HG02623 (cell line): ENCODE data around the gene ALDH1A1.

ENCODE experiments used
- ATAC-seq: cut with Tn5 transposase; IDR thresholded peaks from one replicate; pipeline ENCODE4 v1.9.1; 2021; ENCODE audit warnings: moderate library complexity; ENCODE audit not compliant: unreplicated experiment

ALDH1A1 gene

GRCh38 chr9:72952914-72953313, at the start of gene ALDH1A1:
Gene ALDH1A1 (minus strand): TSS chr9:72953053. CDS start chr9:72953000, 53 bp downstream.
- no peak for ATAC-seq

- ATAC-seq: no peak
Observed at GRCh38 chr9:73001860-73002259, 49.0 kb upstream of the ALDH1A1 start.

GRCh38 chr9:72998363-72998762, 45.5 kb upstream of the ALDH1A1 start:
- no peak for ATAC-seq

GRCh38 chr9:72997387-72997995, 44.6 kb upstream of the ALDH1A1 start:
- no peak for ATAC-seq

GRCh38 chr9:72996684-72997314, 43.9 kb upstream of the ALDH1A1 start:
- no peak for ATAC-seq

GRCh38 chr9:72996114-72996513, 43.3 kb upstream of the ALDH1A1 start:
- ATAC-seq: no peak

GRCh38 chr9:72995131-72996024, 42.5 kb upstream of the ALDH1A1 start:
- ATAC-seq: no peak

- ATAC-seq: no peak
Observed at GRCh38 chr9:72991772-72992171, 38.9 kb upstream of the ALDH1A1 start.

GRCh38 chr9:72990397-72991182, 37.7 kb upstream of the ALDH1A1 start:
- ATAC-seq: no peak

GRCh38 chr9:72986522-72987116, 33.8 kb upstream of the ALDH1A1 start:
- no peak for ATAC-seq

- no peak for ATAC-seq
Observed at GRCh38 chr9:72985746-72986145, 32.9 kb upstream of the ALDH1A1 start.

- ATAC-seq: no peak
Observed at GRCh38 chr9:72984991-72985390, 32.1 kb upstream of the ALDH1A1 start.

- ATAC-seq: no peak
Observed at GRCh38 chr9:72984226-72984947, 31.5 kb upstream of the ALDH1A1 start.

GRCh38 chr9:72983512-72984225, 30.8 kb upstream of the ALDH1A1 start:
- no peak for ATAC-seq

- ATAC-seq: no peak
Observed at GRCh38 chr9:72983056-72983455, 30.2 kb upstream of the ALDH1A1 start.

- no peak for ATAC-seq
Observed at GRCh38 chr9:72982146-72982799, 29.4 kb upstream of the ALDH1A1 start.

- ATAC-seq: no peak
Observed at GRCh38 chr9:72981433-72981832, 28.6 kb upstream of the ALDH1A1 start.

GRCh38 chr9:72980600-72981265, 27.9 kb upstream of the ALDH1A1 start:
- ATAC-seq: no peak
